HFFc6 (cell line): ENCODE data around the gene CD276. TPM values are rescaled to one million over a fixed set of nuclear protein-coding genes. Genes with fewer than 3 reads are reported as not detected.

Experiments
- DNase-seq: peaks from one replicate; pipeline ENCODE4 v3.0.0-alpha.2; 2018
- H3K27ac Mint-ChIP-seq: 2 replicates; pipeline ENCODE4 v1.8.0; 2020; ENCODE audit warnings: mild to moderate bottlenecking, mixed read lengths
- H3K27me3 Mint-ChIP-seq: 2 replicates; pipeline ENCODE4 v1.8.0; 2021; ENCODE audit warnings: mild to moderate bottlenecking, moderate library complexity, mixed read lengths; ENCODE audit not compliant: insufficient read depth
- H3K36me3 Mint-ChIP-seq: 2 replicates; pipeline ENCODE4 v1.8.0; 2021; ENCODE audit warnings: low read depth, mixed read lengths
- H3K4me1 Mint-ChIP-seq: 2 replicates; pipeline ENCODE4 v1.8.0; 2020; ENCODE audit warnings: low read depth, mixed read lengths
- H3K4me3 Mint-ChIP-seq: 2 replicates; pipeline ENCODE4 v1.8.0; 2020; ENCODE audit warnings: mild to moderate bottlenecking, moderate library complexity, mixed read lengths
- H3K9me3 Mint-ChIP-seq: 2 replicates; pipeline ENCODE4 v1.8.0; 2020; ENCODE audit warnings: mild to moderate bottlenecking, mixed read lengths
- total RNA-seq, 6 experiments: library from RNA; stranded (reverse); fragmentation: NEBNext Ultra II Directional; extraction: Animal tissue kit (Norgen Biotek cat#: 25700); gene quantifications; 2 replicates in 1 of 6; 3 replicates in 5 of 6; pipeline ENCODE4 v1.2.3, GENCODE V29; 2021
- TF ChIP-seq, protein P1 (sequence below): fragments of 200-600 bp; sonication (generic); IDR thresholded peaks from 2 replicates; pipeline ENCODE4 v1.5.0; 2021; ENCODE audit warnings: antibody characterized with exemption, mild to moderate bottlenecking

Gene CD276
- total RNA-seq, 6 experiments from 2014 or later, result 86.5 to 121 (median 105) TPM

DNA sequence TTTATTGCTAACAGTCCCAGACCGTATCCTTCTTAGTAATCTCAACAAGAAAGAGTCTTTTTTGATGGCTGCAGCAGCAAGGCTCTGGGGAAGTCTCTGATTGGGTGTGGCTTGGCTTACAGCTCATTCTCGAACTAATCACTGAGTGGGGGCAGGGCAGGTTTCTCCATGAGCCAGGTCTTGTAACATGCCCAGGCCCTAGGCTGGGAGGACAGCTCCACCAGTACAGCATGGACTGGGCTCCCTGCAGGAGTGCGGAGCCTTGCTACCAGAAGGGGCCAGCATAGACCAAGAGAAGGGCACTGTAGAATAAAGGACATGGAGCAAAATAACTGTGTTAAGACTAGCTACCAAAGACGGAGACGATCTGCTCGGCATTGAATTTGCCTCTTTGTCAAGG lies 7.2 kb downstream of the CD276 start:
- peaks cover 38% of the 10 kb centered on the region for H3K4me1 Mint-ChIP-seq
- no peak overlapping the region for H3K27ac Mint-ChIP-seq
- H3K9me3 Mint-ChIP-seq, result no peaks in the 10 kb centered on the region
- TF ChIP-seq, protein P1, sequence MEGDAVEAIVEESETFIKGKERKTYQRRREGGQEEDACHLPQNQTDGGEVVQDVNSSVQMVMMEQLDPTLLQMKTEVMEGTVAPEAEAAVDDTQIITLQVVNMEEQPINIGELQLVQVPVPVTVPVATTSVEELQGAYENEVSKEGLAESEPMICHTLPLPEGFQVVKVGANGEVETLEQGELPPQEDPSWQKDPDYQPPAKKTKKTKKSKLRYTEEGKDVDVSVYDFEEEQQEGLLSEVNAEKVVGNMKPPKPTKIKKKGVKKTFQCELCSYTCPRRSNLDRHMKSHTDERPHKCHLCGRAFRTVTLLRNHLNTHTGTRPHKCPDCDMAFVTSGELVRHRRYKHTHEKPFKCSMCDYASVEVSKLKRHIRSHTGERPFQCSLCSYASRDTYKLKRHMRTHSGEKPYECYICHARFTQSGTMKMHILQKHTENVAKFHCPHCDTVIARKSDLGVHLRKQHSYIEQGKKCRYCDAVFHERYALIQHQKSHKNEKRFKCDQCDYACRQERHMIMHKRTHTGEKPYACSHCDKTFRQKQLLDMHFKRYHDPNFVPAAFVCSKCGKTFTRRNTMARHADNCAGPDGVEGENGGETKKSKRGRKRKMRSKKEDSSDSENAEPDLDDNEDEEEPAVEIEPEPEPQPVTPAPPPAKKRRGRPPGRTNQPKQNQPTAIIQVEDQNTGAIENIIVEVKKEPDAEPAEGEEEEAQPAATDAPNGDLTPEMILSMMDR, result peak; percentile 23; the same call in 1 of the 2 replicates
- H3K27me3 Mint-ChIP-seq, result peaks cover 2% of the 10 kb centered on the region
- no peak overlapping the region for H3K4me3 Mint-ChIP-seq
- peak; percentile 65 for DNase-seq
- H3K36me3 Mint-ChIP-seq, result peaks cover 3% of the 10 kb centered on the region; the same call in 1 of the 2 replicates

DNA sequence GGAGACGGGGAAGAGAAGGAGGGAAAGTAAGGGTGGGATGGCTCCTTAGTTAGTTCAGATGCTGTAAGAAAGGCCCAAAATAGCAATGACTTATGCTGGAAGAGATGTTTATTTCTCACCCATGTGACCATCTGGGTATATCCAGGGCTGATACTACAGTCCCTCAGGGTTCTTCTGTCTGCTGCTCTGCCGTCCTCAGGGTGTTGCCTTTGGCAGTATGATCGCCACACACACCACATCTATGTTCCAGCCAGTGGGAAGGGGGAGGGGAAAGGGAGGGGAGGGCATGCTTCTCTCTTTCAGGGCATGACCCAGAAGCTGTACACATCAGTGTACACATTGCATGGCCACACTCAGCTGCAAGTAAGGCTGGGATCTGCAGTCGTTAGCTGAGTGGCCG lies 10.2 kb downstream of the CD276 start:
- DNase-seq, result no peak
- Mint-ChIP-seq H3K9me3 (no peaks in the 10 kb centered on the region), H3K36me3 (peaks cover 3% of the 10 kb centered on the region; the same call in 1 of the 2 replicates), H3K27ac (peak overlapping the region; percentile 49), H3K27me3 (peaks cover 3% of the 10 kb centered on the region), H3K4me3 (no peak overlapping the region), H3K4me1 (peaks cover 65% of the 10 kb centered on the region)
- TF ChIP-seq, protein P1, result no peak

DNA sequence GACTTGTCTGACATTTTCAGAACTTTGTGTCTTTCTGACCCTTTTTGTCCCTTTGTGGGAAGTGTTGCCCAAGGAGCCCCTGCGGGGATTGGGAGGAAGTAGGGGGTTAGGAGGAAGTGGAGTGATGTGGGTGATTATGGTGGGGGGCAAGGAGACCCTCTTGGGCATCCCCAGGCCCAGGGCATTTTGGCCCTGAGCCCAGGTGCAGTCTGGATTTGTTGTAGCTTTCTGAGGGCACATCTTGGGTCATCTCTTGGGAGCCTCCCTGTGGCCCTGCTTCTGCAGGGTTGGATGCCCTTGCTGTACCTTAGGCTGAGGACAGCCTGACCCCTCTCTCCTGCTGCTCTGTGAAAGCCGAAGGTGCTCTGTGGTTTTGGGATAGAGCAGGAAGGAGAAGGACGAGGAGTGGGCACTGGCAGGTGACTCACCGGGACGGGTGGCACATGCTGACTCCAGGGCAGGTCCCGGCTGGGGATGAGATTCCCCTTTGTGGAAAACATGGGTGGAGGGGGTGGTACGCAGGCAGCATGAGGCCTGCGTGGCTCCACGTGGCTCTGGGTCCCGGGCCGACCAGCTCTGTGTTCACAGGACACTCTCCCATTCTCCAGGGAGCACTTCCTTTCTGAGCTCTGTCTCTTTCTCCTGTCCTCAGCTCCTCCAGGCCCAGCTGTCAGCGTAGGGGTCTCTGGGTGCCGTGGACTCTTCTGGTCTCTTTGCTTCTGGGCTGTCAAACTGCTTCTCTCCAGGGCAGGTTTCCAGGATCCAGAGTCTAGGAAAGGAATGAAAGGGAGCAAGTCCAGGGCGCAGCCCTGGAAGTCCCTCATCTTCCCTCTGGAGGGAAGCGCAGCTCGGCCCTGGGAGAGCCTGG lies 11.8 kb downstream of the CD276 start:
- Mint-ChIP-seq H3K27me3 (peaks cover 3% of the 10 kb centered on the region), H3K9me3 (no peaks in the 10 kb centered on the region), H3K27ac (peak overlapping the region; percentile 95), H3K36me3 (peaks cover 9% of the 10 kb centered on the region), H3K4me1 (peaks cover 75% of the 10 kb centered on the region), H3K4me3 (peak overlapping the region; percentile 70)
- TF ChIP-seq, protein P1, result no peak
- DNase-seq, result no peak

DNA sequence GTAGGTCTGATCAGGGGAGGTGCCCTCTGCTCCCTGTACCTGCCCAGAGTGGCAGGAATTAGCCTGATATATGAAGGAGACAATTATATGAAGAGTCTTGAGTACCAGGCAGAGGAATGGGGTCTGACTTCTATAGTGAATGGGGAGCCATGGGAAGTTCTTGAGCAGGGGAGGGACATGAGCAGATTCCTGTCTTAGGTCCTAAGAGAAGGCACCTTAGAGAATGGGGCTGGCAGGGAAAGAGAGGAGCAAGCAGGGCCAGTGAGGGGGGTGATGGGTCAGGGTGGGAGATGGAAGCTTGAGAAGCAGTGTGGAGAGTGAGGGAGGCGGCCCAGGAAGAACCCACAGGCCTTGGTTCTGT lies 12.4 kb downstream of the CD276 start:
- peaks cover 79% of the 10 kb centered on the region for H3K4me1 Mint-ChIP-seq
- peaks cover 9% of the 10 kb centered on the region for H3K36me3 Mint-ChIP-seq
- H3K4me3 Mint-ChIP-seq, result peak overlapping the region; percentile 70
- H3K27me3 Mint-ChIP-seq, result peaks cover 5% of the 10 kb centered on the region
- H3K27ac Mint-ChIP-seq, result peak overlapping the region; percentile 95
- no peak for DNase-seq
- TF ChIP-seq, protein P1, result no peak
- no peaks in the 10 kb centered on the region for H3K9me3 Mint-ChIP-seq

DNA sequence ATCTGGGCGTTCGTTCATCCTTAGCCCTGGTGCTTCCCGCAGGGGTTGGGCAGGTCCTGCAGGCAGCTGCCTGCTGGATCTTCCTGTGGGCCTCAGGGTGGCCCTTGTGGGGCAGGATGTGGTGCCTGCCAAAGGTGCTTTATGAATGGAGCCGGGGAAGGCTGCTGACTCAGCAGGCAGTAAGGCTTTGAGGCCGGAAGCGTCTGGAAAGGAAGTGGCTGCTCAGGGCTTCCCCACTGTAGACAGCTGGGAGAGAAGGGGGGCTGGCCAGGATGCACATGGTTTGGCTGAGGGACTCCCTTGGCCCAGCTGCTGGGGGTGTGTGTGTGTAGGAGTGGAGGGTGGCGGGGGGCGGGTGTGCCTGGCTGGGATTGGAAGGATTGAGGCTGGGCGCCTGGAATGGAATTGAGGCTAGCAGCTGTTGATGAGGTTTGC lies 12.9 kb downstream of the CD276 start:
- Mint-ChIP-seq H3K4me1 (peaks cover 79% of the 10 kb centered on the region), H3K36me3 (peaks cover 9% of the 10 kb centered on the region), H3K9me3 (no peaks in the 10 kb centered on the region), H3K27ac (peak overlapping the region; percentile 95), H3K27me3 (peaks cover 5% of the 10 kb centered on the region), H3K4me3 (peak overlapping the region; percentile 70)
- DNase-seq, result peak; percentile 86
- TF ChIP-seq, protein P1, result no peak
